IMR-90 (cell line): ENCODE data around the gene DYNLT4.

ENCODE experiments used
- BHLHE40 ChIP-seq: fragments of 150-350 bp; IDR thresholded peaks from 2 replicates; pipeline ENCODE4 v1.6.1; 2016; ENCODE audit warnings: mild to moderate bottlenecking, low read depth, low read length
- CEBPB ChIP-seq: IDR thresholded peaks from 2 replicates; pipeline ENCODE4 v1.6.1; 2012; ENCODE audit warnings: low read depth, low read length, improper control_type of control experiment
- CTCF ChIP-seq: conservative IDR thresholded peaks from 2 replicates; pipeline ENCODE4 v1.5.1; 2012; ENCODE audit warnings: mild to moderate bottlenecking, low read depth, low read length, improper control_type of control experiment
- ELK1 ChIP-seq: fragments of 150-350 bp; IDR thresholded peaks from 2 replicates; pipeline ENCODE4 v1.6.1; 2016; ENCODE audit warnings: low read depth, mild to moderate bottlenecking, low read length, moderate library complexity, borderline replicate concordance
- MAFK ChIP-seq: IDR thresholded peaks from 2 replicates; pipeline ENCODE4 v1.6.1; 2012; ENCODE audit warnings: low read depth, low read length, improper control_type of control experiment
- MAZ ChIP-seq: IDR thresholded peaks from 2 replicates; pipeline ENCODE4 v1.6.1; 2012; ENCODE audit warnings: low read depth, mild to moderate bottlenecking, low read length, improper control_type of control experiment, moderate library complexity, borderline replicate concordance
- MXI1 ChIP-seq: IDR thresholded peaks from 2 replicates; pipeline ENCODE4 v1.6.1; 2012; ENCODE audit warnings: low read depth, mild to moderate bottlenecking, low read length, moderate library complexity, borderline replicate concordance
- NFE2L2 ChIP-seq: fragments of 150-350 bp; IDR thresholded peaks from 2 replicates; pipeline ENCODE4 v1.6.1; 2016; ENCODE audit warnings: low read depth, mild to moderate bottlenecking, low read length
- POLR2A ChIP-seq: IDR thresholded peaks from 2 replicates; pipeline ENCODE4 v1.6.1; 2012; ENCODE audit warnings: mild to moderate bottlenecking, low read depth, low read length
- RAD21 ChIP-seq: IDR thresholded peaks from 2 replicates; pipeline ENCODE4 v1.6.1; 2012; ENCODE audit warnings: low read length, improper control_type of control experiment
- RFX5 ChIP-seq: IDR thresholded peaks from 2 replicates; pipeline ENCODE4 v1.8.0; 2012; ENCODE audit warnings: low read depth, mild to moderate bottlenecking, low read length, moderate library complexity
- SMC3 ChIP-seq: fragments of 150-350 bp; IDR thresholded peaks from 2 replicates; pipeline ENCODE4 v1.6.1; 2016; ENCODE audit warnings: low read depth, mild to moderate bottlenecking, antibody characterized with exemption, low read length, moderate library complexity
- USF2 ChIP-seq: fragments of 150-350 bp; IDR thresholded peaks from 2 replicates; pipeline ENCODE4 v1.6.1; 2017; ENCODE audit warnings: mild to moderate bottlenecking, antibody characterized with exemption, low read length, low read depth

GRCh38 chr1:44822981-44823451, 15.9 kb upstream of the DYNLT4 start:
- TF ChIP-seq CTCF (no peak), POLR2A (no peak), MXI1 (no peak), SMC3 (no peak), RAD21 (no peak), MAFK (no peak), NFE2L2 (no peak), USF2 (no peak), ELK1 (no peak), BHLHE40 (no peak), RFX5 (no peak), CEBPB (no peak), MAZ (no peak)
